Colonic mucosa (tissue), 4 donors: ENCODE measurements around the gene SSUH2. TPM values are rescaled to one million over a fixed set of nuclear protein-coding genes. Genes with fewer than 3 reads are reported as not detected.
"Not testable (repeated sequence)": the region's sequence is repeated elsewhere in the genome, so short reads cannot be mapped to it uniquely, and the experiment has no call there.

Experiments used
- DNase-seq: peaks from one replicate; pipeline ENCODE4 v3.0.0-alpha.2; 2020
- H3K27ac ChIP-seq: fragments of 200-600 bp; one replicate; pipeline ENCODE4 v1.8.0; 2021
- H3K27me3 ChIP-seq: fragments of 200-600 bp; one replicate; pipeline ENCODE4 v1.8.0; 2021
- H3K36me3 ChIP-seq: fragments of 200-600 bp; one replicate; pipeline ENCODE4 v1.8.0; 2021
- H3K4me1 ChIP-seq: fragments of 200-600 bp; one replicate; pipeline ENCODE4 v1.8.0; 2021; ENCODE audit warnings: mild to moderate bottlenecking
- H3K4me3 ChIP-seq: fragments of 200-600 bp; one replicate; pipeline ENCODE4 v1.8.0; 2021
- H3K9ac ChIP-seq, 2 donors: one replicate each; pipeline ENCODE4 v1.7.0; 2013; ENCODE audit warnings: control low read depth in 2 of 2, low read depth in 2 of 2, low read length in 2 of 2
- H3K9me3 ChIP-seq: fragments of 200-600 bp; one replicate; pipeline ENCODE4 v1.8.0; 2021
- intact Hi-C: fragments of 100-400 bp; cut with DNase I; formaldehyde crosslinking; loops from one replicate; pipeline ENCODE4 v1.14.1; 2022
- total RNA-seq, 2 donors: library from RNA; stranded (reverse); fragmentation: NEBNext Ultra II Directional in 1 of 2; extraction: Animal tissue kit (Norgen Biotek cat#: 25700) in 1 of 2; gene quantifications; one replicate each; pipeline ENCODE4 v1.2.1, GENCODE V29; 2021
- TF ChIP-seq, protein P1 (sequence below): fragments of 200-600 bp; IDR thresholded peaks from one replicate; pipeline ENCODE4 v1.8.0; 2022; ENCODE audit warnings: antibody characterized with exemption, mild to moderate bottlenecking
- donor health status: healthy.
- donor health status: DM: no; HTN: no; CAD: no.
- donor health status: DM: no; HTN: no; CAD: no.

Gene SSUH2
- total RNA-seq, 2 donors from 2014 or later = 1.2 to 4.9 TPM

DNA sequence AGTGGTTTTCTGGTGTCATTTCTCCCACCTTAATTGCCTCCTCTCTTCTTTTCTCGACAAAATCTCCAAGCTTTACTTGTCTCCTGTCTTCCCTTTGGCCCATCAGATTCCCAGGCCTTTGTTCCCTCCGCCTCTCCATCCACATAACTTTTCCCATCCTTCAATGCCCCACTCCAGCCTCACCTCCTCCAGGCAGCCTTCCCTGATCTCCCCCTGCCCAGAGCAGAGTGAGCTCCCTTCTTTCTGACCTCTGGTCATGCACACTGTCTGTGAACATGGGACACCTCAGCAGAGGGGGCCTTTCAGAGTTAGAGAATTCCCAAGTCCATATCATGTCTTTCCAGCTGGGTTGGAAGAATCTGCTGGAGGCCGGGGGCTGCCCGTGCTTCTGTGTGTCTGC, 14.6 kb upstream of the SSUH2 start:
- Histone ChIP-seq H3K9ac (no peak overlapping the region), H3K9me3 (no peaks in the 10 kb centered on the region), H3K27ac (no peak overlapping the region), H3K4me3 (no peak overlapping the region), H3K36me3 (no peaks in the 10 kb centered on the region), H3K4me1 (no peaks in the 10 kb centered on the region), H3K27me3 (no peaks in the 10 kb centered on the region)
- intact Hi-C loops = no loop called here
- DNase-seq = no peak
- TF ChIP-seq, protein P1, sequence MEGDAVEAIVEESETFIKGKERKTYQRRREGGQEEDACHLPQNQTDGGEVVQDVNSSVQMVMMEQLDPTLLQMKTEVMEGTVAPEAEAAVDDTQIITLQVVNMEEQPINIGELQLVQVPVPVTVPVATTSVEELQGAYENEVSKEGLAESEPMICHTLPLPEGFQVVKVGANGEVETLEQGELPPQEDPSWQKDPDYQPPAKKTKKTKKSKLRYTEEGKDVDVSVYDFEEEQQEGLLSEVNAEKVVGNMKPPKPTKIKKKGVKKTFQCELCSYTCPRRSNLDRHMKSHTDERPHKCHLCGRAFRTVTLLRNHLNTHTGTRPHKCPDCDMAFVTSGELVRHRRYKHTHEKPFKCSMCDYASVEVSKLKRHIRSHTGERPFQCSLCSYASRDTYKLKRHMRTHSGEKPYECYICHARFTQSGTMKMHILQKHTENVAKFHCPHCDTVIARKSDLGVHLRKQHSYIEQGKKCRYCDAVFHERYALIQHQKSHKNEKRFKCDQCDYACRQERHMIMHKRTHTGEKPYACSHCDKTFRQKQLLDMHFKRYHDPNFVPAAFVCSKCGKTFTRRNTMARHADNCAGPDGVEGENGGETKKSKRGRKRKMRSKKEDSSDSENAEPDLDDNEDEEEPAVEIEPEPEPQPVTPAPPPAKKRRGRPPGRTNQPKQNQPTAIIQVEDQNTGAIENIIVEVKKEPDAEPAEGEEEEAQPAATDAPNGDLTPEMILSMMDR = no peak

- intact Hi-C loops = no loop called here
- no peak overlapping the region for H3K4me3 ChIP-seq
- no peaks in the 10 kb centered on the region for H3K36me3 ChIP-seq
- TF ChIP-seq, protein P1 = no peak
- no peak overlapping the region for H3K9ac ChIP-seq
- no peaks in the 10 kb centered on the region for H3K4me1 ChIP-seq
- H3K27me3 ChIP-seq = no peaks in the 10 kb centered on the region
- no peak overlapping the region for H3K27ac ChIP-seq
- H3K9me3 ChIP-seq = no peaks in the 10 kb centered on the region
- peak; percentile 34 for DNase-seq
These were observed 14.0 kb upstream of the SSUH2 start for GRCh38 chr3:8658306-8659212.

DNA sequence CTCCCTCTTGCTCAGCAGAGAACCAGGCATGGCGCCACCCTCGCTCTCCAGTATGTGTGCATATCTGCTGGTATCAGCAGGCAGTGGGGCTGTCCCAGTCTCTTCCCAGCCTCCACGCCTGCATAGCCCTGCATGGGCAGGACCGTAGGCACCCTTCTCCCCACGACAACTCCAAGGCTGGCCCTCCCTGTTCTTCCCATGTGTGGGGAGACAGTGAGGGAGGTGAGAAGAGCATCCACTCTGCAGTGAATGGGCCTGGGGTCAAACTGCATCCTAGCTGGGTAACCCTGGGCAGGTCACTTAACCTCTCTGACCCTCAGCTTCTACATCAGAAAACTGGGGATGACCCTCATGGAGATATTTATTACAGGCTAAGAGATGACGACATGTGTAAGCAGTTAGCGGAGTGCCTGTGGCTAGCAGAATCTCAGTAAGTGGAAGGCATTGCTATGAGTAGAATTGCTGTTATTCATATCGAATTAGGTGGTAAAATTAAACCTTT, 13.3 kb upstream of the SSUH2 start:
- H3K27ac ChIP-seq = no peak overlapping the region
- H3K4me3 ChIP-seq = no peak overlapping the region
- TF ChIP-seq, protein P1 = no peak
- intact Hi-C loops = no loop called here
- H3K36me3 ChIP-seq = no peaks in the 10 kb centered on the region
- H3K9ac ChIP-seq = no peak overlapping the region
- DNase-seq = no peak
- H3K27me3 ChIP-seq = no peaks in the 10 kb centered on the region
- H3K9me3 ChIP-seq = no peaks in the 10 kb centered on the region
- no peaks in the 10 kb centered on the region for H3K4me1 ChIP-seq

DNA sequence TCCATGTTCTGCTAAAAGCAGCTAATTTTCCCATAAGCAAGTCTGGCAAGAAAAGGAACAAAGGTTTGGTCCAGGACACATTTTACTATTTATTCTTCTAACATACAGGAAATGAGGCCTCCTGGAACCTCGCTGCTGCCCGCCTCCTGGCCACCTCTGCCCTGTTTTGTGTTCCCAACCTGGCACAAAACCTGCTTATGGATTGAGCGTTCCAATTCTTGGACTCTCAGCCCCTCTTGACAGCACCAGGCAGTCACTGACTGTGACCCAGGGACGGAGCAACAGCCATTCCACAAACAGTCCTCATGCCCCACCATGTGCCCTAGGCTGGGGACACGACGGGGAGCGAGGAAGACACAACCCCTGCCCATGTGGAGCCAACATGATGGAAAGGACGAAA, 11.6 kb upstream of the SSUH2 start:
- Histone ChIP-seq H3K9ac (no peak overlapping the region), H3K36me3 (no peaks in the 10 kb centered on the region), H3K27me3 (no peaks in the 10 kb centered on the region), H3K4me1 (no peaks in the 10 kb centered on the region), H3K9me3 (no peaks in the 10 kb centered on the region), H3K4me3 (no peak overlapping the region), H3K27ac (no peak overlapping the region)
- intact Hi-C loops = no loop called here
- no peak for DNase-seq
- TF ChIP-seq, protein P1 = no peak

- DNase-seq = no peak
- H3K4me1 ChIP-seq = no peaks in the 10 kb centered on the region
- H3K4me3 ChIP-seq = no peak overlapping the region
- TF ChIP-seq, protein P1 = no peak
- no peaks in the 10 kb centered on the region for H3K9me3 ChIP-seq
- intact Hi-C loops = no loop called here
- no peak overlapping the region for H3K27ac ChIP-seq
- H3K27me3 ChIP-seq = no peaks in the 10 kb centered on the region
- no peaks in the 10 kb centered on the region for H3K36me3 ChIP-seq
- no peak overlapping the region for H3K9ac ChIP-seq
These were observed 10.8 kb upstream of the SSUH2 start for GRCh38 chr3:8655387-8655835.

DNA sequence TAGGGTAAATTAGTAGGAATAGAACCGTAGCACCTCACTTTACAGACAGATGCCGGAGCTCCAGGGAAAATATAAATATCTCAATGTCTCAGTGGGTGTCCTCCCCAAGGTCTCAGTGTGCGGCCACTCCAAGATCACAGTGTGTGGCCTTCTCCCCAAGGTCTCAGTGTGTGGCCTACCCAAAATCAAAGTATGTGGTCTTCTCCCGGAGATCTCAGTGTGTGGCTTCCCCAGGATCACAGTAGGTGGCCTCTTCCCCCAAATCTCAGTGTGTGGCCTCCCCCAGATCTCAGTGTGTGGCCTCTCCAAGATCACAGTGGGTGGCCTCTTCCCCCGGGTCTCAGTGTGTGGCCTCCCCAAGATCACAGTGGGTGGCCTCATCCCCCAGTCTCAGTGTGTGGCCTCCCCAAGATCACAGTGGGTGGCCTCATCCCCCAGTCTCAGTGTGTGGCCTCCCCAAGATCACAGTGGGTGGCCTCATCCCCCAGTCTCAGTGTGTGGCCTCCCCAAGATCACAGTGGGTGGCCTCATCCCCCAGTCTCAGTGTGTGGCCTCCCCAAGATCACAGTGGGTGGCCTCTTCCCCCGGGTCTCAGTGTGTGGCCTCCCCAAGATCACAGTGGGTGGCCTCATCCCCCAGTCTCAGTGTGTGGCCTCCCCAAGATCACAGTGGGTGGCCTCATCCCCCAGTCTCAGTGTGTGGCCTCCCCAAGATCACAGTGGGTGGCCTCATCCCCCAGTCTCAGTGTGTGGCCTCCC, 10.2 kb upstream of the SSUH2 start:
- H3K4me1 ChIP-seq, H3K27ac ChIP-seq, intact Hi-C loops, DNase-seq, H3K27me3 ChIP-seq, H3K36me3 ChIP-seq, H3K9me3 ChIP-seq, H3K4me3 ChIP-seq, H3K9ac ChIP-seq: not testable (repeated sequence)
